Liver (tissue), 9 donors: ENCODE data around the gene TSSK2. TPM values are rescaled to one million over a fixed set of nuclear protein-coding genes. Genes with fewer than 3 reads are reported as not detected.
A peak's percentile ranks its signal among the peaks of the same experiment; 100 is the strongest.

Experiments used
- DNase-seq: peaks from one replicate; pipeline ENCODE4 v3.0.0-alpha.2; 2017; ENCODE audit warnings: low spot score
- H3K27ac ChIP-seq, 2 donors: one replicate each; pipeline ENCODE4 v1.7.0; 2013; ENCODE audit warnings: inconsistent platforms in 2 of 2, low read length in 2 of 2, control low read depth in 1 of 2, low read depth in 1 of 2, mild to moderate bottlenecking in 1 of 2
- H3K27me3 ChIP-seq, 4 donors: one replicate each; pipeline versions ENCODE4 v1.6.1 to v1.7.0; 2013; ENCODE audit warnings: low read length in 3 of 4, inconsistent platforms in 1 of 4, mild to moderate bottlenecking in 1 of 4, moderate library complexity in 1 of 4; ENCODE audit not compliant: control insufficient read depth in 4 of 4, insufficient read depth in 4 of 4
- H3K36me3 ChIP-seq, 4 donors: one replicate each; pipeline versions ENCODE4 v1.6.1 to v1.7.0; 2013; ENCODE audit warnings: low read length in 3 of 4, mild to moderate bottlenecking in 3 of 4, low read depth in 1 of 4, moderate library complexity in 1 of 4; ENCODE audit not compliant: control insufficient read depth in 4 of 4, insufficient read depth in 3 of 4
- H3K4me1 ChIP-seq, 4 donors: one replicate each; pipeline versions ENCODE4 v1.6.1 to v1.7.0; 2013; ENCODE audit warnings: low read length in 3 of 4, mild to moderate bottlenecking in 3 of 4, moderate library complexity in 1 of 4; ENCODE audit not compliant: control insufficient read depth in 4 of 4, insufficient read depth in 4 of 4
- H3K4me3 ChIP-seq, 3 donors: one replicate each; pipeline versions ENCODE4 v1.6.1 to v1.7.0; 2013; ENCODE audit warnings: low read length in 3 of 3, control low read depth in 1 of 3, low read depth in 1 of 3, mild to moderate bottlenecking in 1 of 3
- H3K9ac ChIP-seq, 2 donors: one replicate each; pipeline ENCODE4 v1.7.0; 2013; ENCODE audit warnings: low read length in 2 of 2, mild to moderate bottlenecking in 2 of 2, moderate library complexity in 2 of 2, control low read depth in 1 of 2, low read depth in 1 of 2
- H3K9me3 ChIP-seq, 4 donors: one replicate each; pipeline versions ENCODE4 v1.6.1 to v1.7.0; 2013; ENCODE audit warnings: low read length in 3 of 4; ENCODE audit not compliant: control insufficient read depth in 4 of 4
- ATF3 ChIP-seq: IDR thresholded peaks from 2 replicates; pipeline ENCODE4 v1.6.1; 2016; ENCODE audit warnings: antibody characterized with exemption
- EGR1 ChIP-seq, 2 donors: IDR thresholded peaks; 2 replicates each; pipeline ENCODE4 v1.6.1; 2016 to 2018; ENCODE audit warnings: antibody characterized with exemption in 2 of 2, low read depth in 2 of 2
- FOXA1 ChIP-seq: IDR thresholded peaks from 2 replicates; pipeline ENCODE4 v1.6.1; 2016; ENCODE audit warnings: antibody characterized with exemption
- FOXA2 ChIP-seq: IDR thresholded peaks from 2 replicates; pipeline ENCODE4 v1.6.1; 2016; ENCODE audit warnings: antibody characterized with exemption
- GABPA ChIP-seq, 2 donors: IDR thresholded peaks in 1 of 2; conservative IDR thresholded peaks in 1 of 2; 2 replicates each; pipeline ENCODE4 v1.6.1; 2016; ENCODE audit warnings: antibody characterized with exemption in 2 of 2, mild to moderate bottlenecking in 1 of 2, moderate library complexity in 1 of 2
- HNF4A ChIP-seq, 2 donors: conservative IDR thresholded peaks; 2 replicates each; pipeline ENCODE4 v1.6.1; 2016; ENCODE audit warnings: antibody characterized with exemption in 2 of 2, mild to moderate bottlenecking in 2 of 2
- HNF4G ChIP-seq: IDR thresholded peaks from 2 replicates; pipeline ENCODE4 v1.6.1; 2016; ENCODE audit warnings: antibody characterized with exemption
- JUND ChIP-seq, 2 donors: IDR thresholded peaks; 2 replicates each; pipeline ENCODE4 v1.6.1; 2016; ENCODE audit warnings: antibody characterized with exemption in 2 of 2
- MAX ChIP-seq: IDR thresholded peaks from 2 replicates; pipeline ENCODE4 v1.6.1; 2016; ENCODE audit warnings: antibody characterized with exemption
- NR2F2 ChIP-seq: IDR thresholded peaks from 2 replicates; pipeline ENCODE4 v1.6.1; 2016; ENCODE audit warnings: antibody characterized with exemption
- RAD21 ChIP-seq, 2 donors: IDR thresholded peaks; 2 replicates each; pipeline ENCODE4 v1.6.1; 2016; ENCODE audit warnings: antibody characterized with exemption in 2 of 2, mild to moderate bottlenecking in 2 of 2
- REST ChIP-seq: IDR thresholded peaks from 2 replicates; pipeline ENCODE4 v1.6.1; 2016; ENCODE audit warnings: antibody characterized with exemption, mild to moderate bottlenecking
- RXRA ChIP-seq, 2 donors: IDR thresholded peaks; 2 replicates each; pipeline ENCODE4 v1.6.1; 2017 to 2018; ENCODE audit warnings: antibody characterized with exemption in 2 of 2, mild to moderate bottlenecking in 1 of 2
- SP1 ChIP-seq: IDR thresholded peaks from 2 replicates; pipeline ENCODE4 v1.6.1; 2018; ENCODE audit warnings: antibody characterized with exemption, mild to moderate bottlenecking
- TAF1 ChIP-seq: conservative IDR thresholded peaks from 2 replicates; pipeline ENCODE4 v1.6.1; 2016; ENCODE audit warnings: antibody characterized with exemption, mild to moderate bottlenecking
- YY1 ChIP-seq: IDR thresholded peaks from 2 replicates; pipeline ENCODE4 v1.6.1; 2016; ENCODE audit warnings: antibody characterized with exemption, mild to moderate bottlenecking
- ZBTB33 ChIP-seq: IDR thresholded peaks from 2 replicates; pipeline ENCODE4 v1.6.1; 2016; ENCODE audit warnings: antibody characterized with exemption
- WGBS: extraction: QIAGEN DNeasy Blood & Tissue Kit; methylation state at CpG from one replicate; pipeline ENCODE4 v1.1.7; 2013; 5-methylcytosine and 5-hydroxymethylcytosine counted together
- polyA plus RNA-seq, 2 donors: library from polyadenylated mRNA; stranded (reverse) in 1 of 2; unstranded in 1 of 2; fragments of 200-250 nt in 1 of 2; fragments of >200 nt in 1 of 2; fragmentation: Nextera tagmentation in 1 of 2; extraction: Ambion mirVana in 1 of 2; gene quantifications; one replicate each; pipeline versions ENCODE4 v1.2.1 to v1.2.3, GENCODE V29; 2013 to 2015
- total RNA-seq, 2 donors: library from RNA; depleted of rRNA; stranded (reverse); fragments of >200 nt; gene quantifications; one replicate each; pipeline ENCODE4 v1.2.3, GENCODE V29; 2014
- TF ChIP-seq, protein P1 (sequence below): fragments of 150-350 bp; IDR thresholded peaks from 2 replicates; pipeline ENCODE4 v1.5.1; 2017; ENCODE audit warnings: improper control_type of control experiment, low read depth, low read length; ENCODE audit not compliant: missing input control
- donor health status: healthy.
- donor health status: healthy.
- donor health status: healthy.
- donor health status: healthy.
- donor health status: healthy.

TSSK2 gene
- total and polyA plus RNA-seq, 4 donors: 0.08 TPM; not detected in 3

- H3K9me3 ChIP-seq: no peaks in the 10 kb centered on the region
- no peak for DNase-seq
- 26% methylated on average over 27 of the region's 27 CpGs for WGBS
- H3K4me3 ChIP-seq: peak overlapping the region; percentile 20 to 94 (median 46)
- no peaks in the 10 kb centered on the region for H3K27me3 ChIP-seq
- no peak overlapping the region for H3K27ac ChIP-seq
- H3K4me1 ChIP-seq: peaks cover 11 to 35% (median 27%) of the 10 kb centered on the region in 4 donors
- TF ChIP-seq YY1 (no peak), NR2F2 (no peak), RXRA (IDR thresholded peaks at IDR 0.05) (no peak), RAD21 (IDR thresholded peaks at IDR 0.05) (no peak), TAF1 (no peak), MAX (no peak), HNF4A (conservative IDR thresholded peaks at IDR 0.05) (no peak), SP1 (no peak), JUND (IDR thresholded peaks at IDR 0.05) (no peak), FOXA2 (no peak), FOXA1 (no peak), ZBTB33 (no peak), REST (no peak), EGR1 (IDR thresholded peaks at IDR 0.05; ENCODE audit: low read depth in 2 of 2) (no peak), GABPA (IDR thresholded peaks at IDR 0.05 in 1 of 2, conservative IDR thresholded peaks at IDR 0.05 in 1 of 2) (no peak), HNF4G (no peak), ATF3 (no peak)
- TF ChIP-seq, protein P1, sequence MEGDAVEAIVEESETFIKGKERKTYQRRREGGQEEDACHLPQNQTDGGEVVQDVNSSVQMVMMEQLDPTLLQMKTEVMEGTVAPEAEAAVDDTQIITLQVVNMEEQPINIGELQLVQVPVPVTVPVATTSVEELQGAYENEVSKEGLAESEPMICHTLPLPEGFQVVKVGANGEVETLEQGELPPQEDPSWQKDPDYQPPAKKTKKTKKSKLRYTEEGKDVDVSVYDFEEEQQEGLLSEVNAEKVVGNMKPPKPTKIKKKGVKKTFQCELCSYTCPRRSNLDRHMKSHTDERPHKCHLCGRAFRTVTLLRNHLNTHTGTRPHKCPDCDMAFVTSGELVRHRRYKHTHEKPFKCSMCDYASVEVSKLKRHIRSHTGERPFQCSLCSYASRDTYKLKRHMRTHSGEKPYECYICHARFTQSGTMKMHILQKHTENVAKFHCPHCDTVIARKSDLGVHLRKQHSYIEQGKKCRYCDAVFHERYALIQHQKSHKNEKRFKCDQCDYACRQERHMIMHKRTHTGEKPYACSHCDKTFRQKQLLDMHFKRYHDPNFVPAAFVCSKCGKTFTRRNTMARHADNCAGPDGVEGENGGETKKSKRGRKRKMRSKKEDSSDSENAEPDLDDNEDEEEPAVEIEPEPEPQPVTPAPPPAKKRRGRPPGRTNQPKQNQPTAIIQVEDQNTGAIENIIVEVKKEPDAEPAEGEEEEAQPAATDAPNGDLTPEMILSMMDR: no peak
- H3K36me3 ChIP-seq: no peaks in the 10 kb centered on the region
- no peak overlapping the region for H3K9ac ChIP-seq
These were observed 8.2 kb upstream of the TSSK2 start for GRCh38 chr22:19122752-19123492.
